IMR-90 (cell line): ENCODE measurements around the gene SNAPC2. TPM values are rescaled to one million over a fixed set of nuclear protein-coding genes. Genes with fewer than 3 reads are reported as not detected.

Experiments
- ATAC-seq: fragments of 200-7000 bp; cut with Tn5 transposase; 2 replicates; pipeline ENCODE4 v1.9.1; 2020; ENCODE audit warnings: low read depth, mild to moderate bottlenecking, moderate library complexity
- BruUV-seq: library from RNA; stranded (reverse); fragments of 400-500 nt; replicated peaks from 2 replicates; lab custom pipeline; 2021; lab: Mats Ljungman, UMichigan
- CTCF ChIA-PET: fragments of 300-600 bp; formaldehyde crosslinking; extraction: SDS; loops from one replicate; lab custom pipeline; 2021; ENCODE audit warnings: antibody characterized with exemption; lab: Yijun Ruan, JAX
- POLR2A ChIA-PET: fragments of 300-600 bp; sonication (Branson Sonifier 250); formaldehyde crosslinking; loops from one replicate; lab custom pipeline; 2022; ENCODE audit warnings: antibody characterized with exemption; ENCODE audit not compliant: unreplicated experiment; lab: Charles Lee
- DNase-seq: peaks from one replicate; pipeline ENCODE4 v3.0.0; 2013
- H2AFZ ChIP-seq: replicated peaks from 2 replicates; pipeline ENCODE3; 2013; ENCODE audit warnings: low read length, mild to moderate bottlenecking; ENCODE audit not compliant: poor library complexity
- H2AK5ac ChIP-seq: 2 replicates; pipeline ENCODE4 v1.6.1; 2013; ENCODE audit warnings: low read depth, low read length, inconsistent platforms
- H2AK9ac ChIP-seq: replicated peaks from 2 replicates; pipeline ENCODE3; 2013; ENCODE audit warnings: mild to moderate bottlenecking, low read depth, low read length, moderate library complexity; ENCODE audit not compliant: poor library complexity
- H2BK120ac ChIP-seq: 2 replicates; pipeline ENCODE4 v1.6.1; 2013; ENCODE audit warnings: low read depth, low read length, inconsistent platforms
- H2BK15ac ChIP-seq: 3 replicates; pipeline ENCODE4 v1.6.1; 2013; ENCODE audit warnings: low read depth, low read length, inconsistent platforms
- H2BK20ac ChIP-seq: 2 replicates; pipeline ENCODE4 v1.6.1; 2013; ENCODE audit warnings: low read depth, mild to moderate bottlenecking, inconsistent platforms, low read length, moderate library complexity
- H2BK5ac ChIP-seq: 2 replicates; pipeline ENCODE4 v1.6.1; 2013; ENCODE audit warnings: mild to moderate bottlenecking, low read depth, low read length, inconsistent platforms; ENCODE audit not compliant: poor library complexity, severe bottlenecking
- H3K14ac ChIP-seq: replicated peaks from 2 replicates; pipeline ENCODE4 v1.6.1; 2013; ENCODE audit warnings: low read depth, low read length, inconsistent platforms
- H3K18ac ChIP-seq: 2 replicates; pipeline ENCODE4 v1.6.1; 2013; ENCODE audit warnings: low read depth, low read length, control low read depth
- H3K23ac ChIP-seq: 2 replicates; pipeline ENCODE4 v1.6.1; 2013; ENCODE audit warnings: low read depth, low read length, inconsistent platforms
- H3K27ac ChIP-seq: 2 replicates; pipeline ENCODE4 v1.5.1; 2013; ENCODE audit warnings: mild to moderate bottlenecking, control low read depth, low read length; ENCODE audit not compliant: insufficient read depth
- H3K27me3 ChIP-seq: 2 replicates; pipeline ENCODE4 v1.6.1; 2013; ENCODE audit warnings: low read length; ENCODE audit not compliant: control insufficient read depth, insufficient read depth
- H3K36me3 ChIP-seq: 2 replicates; pipeline ENCODE4 v1.6.1; 2013; ENCODE audit warnings: low read length, mixed read lengths; ENCODE audit not compliant: control insufficient read depth, insufficient read depth
- H3K4ac ChIP-seq: 2 replicates; pipeline ENCODE4 v1.6.1; 2013; ENCODE audit warnings: low read depth, low read length, inconsistent platforms
- H3K4me1 ChIP-seq: 2 replicates; pipeline ENCODE4 v1.6.1; 2013; ENCODE audit warnings: low read length, mixed read lengths; ENCODE audit not compliant: control insufficient read depth, insufficient read depth
- H3K4me2 ChIP-seq: 2 replicates; pipeline ENCODE4 v1.6.1; 2013; ENCODE audit warnings: low read depth, mild to moderate bottlenecking, control low read depth, low read length, moderate library complexity
- H3K4me3 ChIP-seq: 2 replicates; pipeline ENCODE4 v1.5.1; 2013; ENCODE audit warnings: low read depth, mild to moderate bottlenecking, control low read depth, low read length, moderate library complexity; ENCODE audit not compliant: insufficient read depth
- H3K56ac ChIP-seq: 2 replicates; pipeline ENCODE4 v1.6.1; 2013; ENCODE audit warnings: low read length, inconsistent platforms; ENCODE audit not compliant: insufficient read depth; ENCODE audit errors: extremely low read depth
- H3K79me1 ChIP-seq, 2 experiments: 2 replicates each; pipeline ENCODE4 v1.6.1; 2013; ENCODE audit warnings: low read length in 2 of 2, inconsistent platforms in 1 of 2, low read depth in 1 of 2
- H3K9ac ChIP-seq: 2 replicates; pipeline ENCODE4 v1.6.1; 2013; ENCODE audit warnings: low read depth, low read length, control low read depth
- H3K9me1 ChIP-seq: 2 replicates; pipeline ENCODE4 v1.6.1; 2013; ENCODE audit warnings: low read length, inconsistent platforms; ENCODE audit not compliant: insufficient read depth
- H3K9me3 ChIP-seq: 2 replicates; pipeline ENCODE4 v1.6.1; 2013; ENCODE audit warnings: low read length; ENCODE audit not compliant: control insufficient read depth, insufficient read depth
- H4K20me1 ChIP-seq: 2 replicates; pipeline ENCODE4 v1.6.1; 2013; ENCODE audit warnings: low read length, inconsistent platforms; ENCODE audit not compliant: insufficient read depth
- H4K5ac ChIP-seq: 2 replicates; pipeline ENCODE4 v1.6.1; 2013; ENCODE audit warnings: mild to moderate bottlenecking, low read depth, low read length, control low read depth
- H4K8ac ChIP-seq, 2 experiments: 2 replicates each; pipeline ENCODE4 v1.6.1; 2013; ENCODE audit warnings: low read depth in 2 of 2, low read length in 2 of 2, control low read depth in 1 of 2, inconsistent platforms in 1 of 2
- H4K91ac ChIP-seq: 2 replicates; pipeline ENCODE4 v1.6.1; 2013; ENCODE audit warnings: low read depth, low read length, inconsistent platforms; ENCODE audit not compliant: insufficient read depth
- BHLHE40 ChIP-seq: fragments of 150-350 bp; IDR thresholded peaks from 2 replicates; pipeline ENCODE4 v1.6.1; 2016; ENCODE audit warnings: mild to moderate bottlenecking, low read depth, low read length
- CEBPB ChIP-seq: IDR thresholded peaks from 2 replicates; pipeline ENCODE4 v1.6.1; 2012; ENCODE audit warnings: low read depth, low read length, improper control_type of control experiment
- CHD1 ChIP-seq: IDR thresholded peaks from 2 replicates; pipeline ENCODE4 v1.6.1; 2012; ENCODE audit warnings: low read depth, low read length, improper control_type of control experiment
- CTCF ChIP-seq: conservative IDR thresholded peaks from 2 replicates; pipeline ENCODE4 v1.5.1; 2012; ENCODE audit warnings: mild to moderate bottlenecking, low read depth, low read length, improper control_type of control experiment
- ELK1 ChIP-seq: fragments of 150-350 bp; IDR thresholded peaks from 2 replicates; pipeline ENCODE4 v1.6.1; 2016; ENCODE audit warnings: low read depth, mild to moderate bottlenecking, low read length, moderate library complexity, borderline replicate concordance
- MAFK ChIP-seq: IDR thresholded peaks from 2 replicates; pipeline ENCODE4 v1.6.1; 2012; ENCODE audit warnings: low read depth, low read length, improper control_type of control experiment
- MAZ ChIP-seq: IDR thresholded peaks from 2 replicates; pipeline ENCODE4 v1.6.1; 2012; ENCODE audit warnings: low read depth, mild to moderate bottlenecking, low read length, improper control_type of control experiment, moderate library complexity, borderline replicate concordance
- NFE2L2 ChIP-seq: fragments of 150-350 bp; IDR thresholded peaks from 2 replicates; pipeline ENCODE4 v1.6.1; 2016; ENCODE audit warnings: low read depth, mild to moderate bottlenecking, low read length
- POLR2A ChIP-seq: IDR thresholded peaks from 2 replicates; pipeline ENCODE4 v1.6.1; 2012; ENCODE audit warnings: mild to moderate bottlenecking, low read depth, low read length
- RAD21 ChIP-seq: IDR thresholded peaks from 2 replicates; pipeline ENCODE4 v1.6.1; 2012; ENCODE audit warnings: low read length, improper control_type of control experiment
- RCOR1 ChIP-seq: IDR thresholded peaks from 2 replicates; pipeline ENCODE4 v1.6.1; 2012; ENCODE audit warnings: mild to moderate bottlenecking, low read length, improper control_type of control experiment; ENCODE audit not compliant: insufficient replicate concordance
- RFX5 ChIP-seq: IDR thresholded peaks from 2 replicates; pipeline ENCODE4 v1.8.0; 2012; ENCODE audit warnings: low read depth, mild to moderate bottlenecking, low read length, moderate library complexity
- SMC3 ChIP-seq: fragments of 150-350 bp; IDR thresholded peaks from 2 replicates; pipeline ENCODE4 v1.6.1; 2016; ENCODE audit warnings: low read depth, mild to moderate bottlenecking, antibody characterized with exemption, low read length, moderate library complexity
- USF2 ChIP-seq: fragments of 150-350 bp; IDR thresholded peaks from 2 replicates; pipeline ENCODE4 v1.6.1; 2017; ENCODE audit warnings: mild to moderate bottlenecking, antibody characterized with exemption, low read length, low read depth
- WGBS, 2 experiments: methylation state at CpG; one replicate each; pipeline versions ENCODE4 v1.1.5 to v1.1.7; 2013; ENCODE audit warnings: missing lambda C conversion rate in 2 of 2; ENCODE audit not compliant: insufficient read length in 1 of 2; ENCODE audit errors: extremely low coverage in 2 of 2; 5-methylcytosine and 5-hydroxymethylcytosine counted together
- dilution Hi-C: fragments of 300-500 bp; cut with HindIII; formaldehyde crosslinking; loops from one replicate; pipeline ENCODE4 v1.14.3; 2018; ENCODE audit warnings: low sequenced_read_pairs; ENCODE audit not compliant: unreplicated experiment
- in situ Hi-C: fragments of 300-500 bp; cut with MboI; formaldehyde crosslinking; loops from 3 replicates; pipeline ENCODE4 v1.14.3; 2019; ENCODE audit warnings: low sequenced_read_pairs, inconsistent platforms, mixed read lengths
- intact Hi-C: fragments of 100-400 bp; cut with micrococcal nuclease; formaldehyde crosslinking; loops from 2 replicates; pipeline ENCODE4 v1.10.0; 2022
- polyA plus RNA-seq, 3 experiments: library from polyadenylated mRNA; depleted of rRNA; stranded (reverse); fragments of >200 nt; gene quantifications; 2 replicates each; pipeline ENCODE4 v1.2.3, GENCODE V29; 2012; ENCODE audit warnings: low replicate concordance in 1 of 3
- total RNA-seq: library from RNA; depleted of rRNA; stranded (reverse); fragments of >200 nt; gene quantifications from 2 replicates; pipeline ENCODE4 v1.2.3, GENCODE V29; 2012

The SNAPC2 gene
- total and polyA plus RNA-seq, 2 of the 4 experiments (the other 2 are of a cell fraction): 12.5 to 29.2 TPM

GRCh38 chr19:7933828-7934725, 13.9 kb downstream of the SNAPC2 start:
- dilution Hi-C loops (no loop called here), in situ Hi-C loops (no loop called here), intact Hi-C loops (no loop called here)
- Histone ChIP-seq H3K14ac (no peak overlapping the region), H2AFZ (no peak overlapping the region), H2AK9ac (no peak overlapping the region), H3K23ac (no peak overlapping the region), H2AK5ac (no peak overlapping the region), H3K9me3 (no peaks in the 10 kb centered on the region), H3K56ac (no peak overlapping the region), H4K8ac (no peak overlapping the region), H2BK15ac (no peak overlapping the region), H2BK20ac (no peak overlapping the region), H3K4me2 (no peak overlapping the region), H3K4me1 (peaks cover 6% of the 10 kb centered on the region), H4K5ac (no peak overlapping the region), H4K91ac (no peak overlapping the region), H3K27me3 (no peaks in the 10 kb centered on the region), H3K27ac (no peak overlapping the region), H3K4ac (no peak overlapping the region), H3K4me3 (no peak overlapping the region), H2BK5ac (no peak overlapping the region), H3K18ac (no peak overlapping the region), H3K9ac (no peak overlapping the region), H4K20me1 (peaks cover 5% of the 10 kb centered on the region), H2BK120ac (no peak overlapping the region), H3K79me1 (peaks cover 7 to 23% of the 10 kb centered on the region in 2 experiments; a peak in 2 of 4 replicates), H3K36me3 (peaks cover 65% of the 10 kb centered on the region), H3K9me1 (no peaks in the 10 kb centered on the region)
- ChIA-PET CTCF (interaction anchor here (0.6 kb wide), 1 partner anchor 343 kb away, joined by 3 read pairs; no protein-coding TSS in a partner anchor), POLR2A (no interaction called here)
- DNase-seq: no peak
- ATAC-seq: no peak
- BruUV-seq: no TSS peak
- 94% methylated on average over 29 of the region's 55 CpGs; no CpG with 5 or more reads in 1 of the 2 experiments for WGBS, 2 experiments
- TF ChIP-seq BHLHE40: no peak
- TF ChIP-seq POLR2A: no peak
- no peak for TF ChIP-seq CTCF
- TF ChIP-seq RCOR1: no peak
- TF ChIP-seq MAFK: no peak
- TF ChIP-seq USF2: no peak
- TF ChIP-seq ELK1: no peak
- TF ChIP-seq MAZ: no peak
- TF ChIP-seq SMC3: no peak
- no peak for TF ChIP-seq RFX5
- no peak for TF ChIP-seq CHD1
- no peak for TF ChIP-seq RAD21
- no peak for TF ChIP-seq NFE2L2
- no peak for TF ChIP-seq CEBPB
